Endothelial cell of umbilical vein (primary cell): ENCODE results near the gene APBB3. TPM values are rescaled to one million over a fixed set of nuclear protein-coding genes. Genes with fewer than 3 reads are reported as not detected.

ENCODE experiments used
- BruUV-seq: library from RNA; stranded (reverse); fragments of 400-500 nt; replicated peaks from 2 replicates; lab custom pipeline; 2021; lab: Mats Ljungman, UMichigan
- CTCF ChIA-PET: fragments of 300-600, 350-600 bp; sonication (Branson Sonifier 250); formaldehyde crosslinking; loops from one replicate; lab custom pipeline; 2021; ENCODE audit warnings: antibody characterized with exemption, inconsistent platforms; lab: Charles Lee
- POLR2A ChIA-PET: fragments of 300-600, 350-600 bp; sonication (Branson Sonifier 250); formaldehyde crosslinking; loops from one replicate; lab custom pipeline; 2021; ENCODE audit warnings: antibody characterized with exemption, inconsistent platforms; lab: Charles Lee
- DNase-seq: peaks from one replicate; pipeline ENCODE4 v3.0.0-alpha.2; 2011; ENCODE audit warnings: low read depth, low spot score
- FAIRE-seq: peaks from 2 replicates; lab custom pipeline; 2011; peaks lifted over from hg19 to GRCh38; lab: Jason Lieb, UNC
- H2AFZ ChIP-seq: 2 replicates; pipeline ENCODE4 v1.6.0; 2012; ENCODE audit warnings: low read depth, low read length, control low read depth, inconsistent platforms
- H3K27ac ChIP-seq: 2 replicates; pipeline ENCODE4 v1.5.1; 2011; ENCODE audit warnings: low read depth, mild to moderate bottlenecking, control low read depth, low read length, moderate library complexity; ENCODE audit not compliant: insufficient read depth
- H3K27me3 ChIP-seq, 2 experiments: 2 replicates each; pipeline versions ENCODE4 v1.6.0 to v1.6.1; 2011; ENCODE audit warnings: low read length in 2 of 2, mixed read lengths in 1 of 2; ENCODE audit not compliant: control insufficient read depth in 2 of 2, insufficient read depth in 2 of 2
- H3K36me3 ChIP-seq, 2 experiments: 2 replicates in 1 of 2; 3 replicates in 1 of 2; pipeline ENCODE4 v1.5.1; 2011; ENCODE audit warnings: low read length in 2 of 2, mild to moderate bottlenecking in 1 of 2, moderate library complexity in 1 of 2; ENCODE audit not compliant: control insufficient read depth in 2 of 2, insufficient read depth in 2 of 2; ENCODE audit errors: extremely low read depth in 1 of 2
- H3K4me1 ChIP-seq: 3 replicates; pipeline ENCODE4 v1.5.1; 2011; ENCODE audit warnings: mild to moderate bottlenecking, low read length; ENCODE audit not compliant: control insufficient read depth, insufficient read depth; ENCODE audit errors: extremely low read depth
- H3K4me2 ChIP-seq: 2 replicates; pipeline ENCODE4 v1.6.1; 2011; ENCODE audit warnings: low read length, control low read depth, mixed read lengths; ENCODE audit not compliant: insufficient read depth
- H3K4me3 ChIP-seq, 3 experiments: fragments of 200-600 bp in 1 of 3; sonication (generic), shearing (Covaris generic) in 1 of 3; replicated peaks in 1 of 3; 2 replicates each; pipeline ENCODE4 v1.5.1; 2011 to 2016; ENCODE audit warnings: control low read depth in 3 of 3, low read length in 3 of 3, mild to moderate bottlenecking in 2 of 3, inconsistent platforms in 1 of 3, low read depth in 1 of 3, moderate library complexity in 1 of 3; ENCODE audit not compliant: insufficient read depth in 1 of 3
- H3K79me2 ChIP-seq: 2 replicates; pipeline ENCODE4 v1.6.0; 2012; ENCODE audit warnings: low read length, inconsistent platforms; ENCODE audit not compliant: control insufficient read depth, insufficient read depth
- H3K9ac ChIP-seq: replicated peaks from 2 replicates; pipeline ENCODE3; 2011; ENCODE audit warnings: low read length, control low read depth; ENCODE audit not compliant: insufficient read depth; ENCODE audit errors: extremely low read depth
- H3K9me1 ChIP-seq: replicated peaks from 3 replicates; pipeline ENCODE4 v1.6.0; 2011; ENCODE audit warnings: mild to moderate bottlenecking, low read length; ENCODE audit not compliant: control insufficient read depth, insufficient read depth; ENCODE audit errors: extremely low read depth
- H3K9me3 ChIP-seq: replicated peaks from 2 replicates; pipeline ENCODE4 v1.5.1; 2012; ENCODE audit warnings: low read length, inconsistent platforms; ENCODE audit not compliant: control insufficient read depth, insufficient read depth
- H4K20me1 ChIP-seq: replicated peaks from 2 replicates; pipeline ENCODE3; 2011; ENCODE audit warnings: mild to moderate bottlenecking, low read length; ENCODE audit not compliant: control insufficient read depth, insufficient read depth; ENCODE audit errors: extremely low read depth
- EZH2 ChIP-seq: IDR thresholded peaks from 2 replicates; pipeline ENCODE4 v1.6.1; 2012; ENCODE audit warnings: borderline replicate concordance, low read depth, mild to moderate bottlenecking, moderate library complexity, low read length, inconsistent platforms; ENCODE audit not compliant: severe bottlenecking
- FOS ChIP-seq: IDR thresholded peaks from 2 replicates; pipeline ENCODE4 v1.6.1; 2011; ENCODE audit warnings: mild to moderate bottlenecking, low read length, moderate library complexity, borderline replicate concordance; ENCODE audit not compliant: insufficient read depth
- GATA2 ChIP-seq: IDR thresholded peaks from 2 replicates; pipeline ENCODE4 v1.7.0; 2011; ENCODE audit warnings: low read depth, mild to moderate bottlenecking, moderate library complexity, mixed read lengths, low read length; ENCODE audit not compliant: insufficient read length, insufficient read depth
- JUN ChIP-seq: IDR thresholded peaks from 2 replicates; pipeline ENCODE4 v1.6.1; 2011; ENCODE audit warnings: borderline replicate concordance, low read depth; ENCODE audit not compliant: insufficient read length, insufficient read depth
- MAX ChIP-seq: IDR thresholded peaks from 2 replicates; pipeline ENCODE4 v1.6.1; 2011; ENCODE audit not compliant: insufficient read depth, insufficient read length
- MYC ChIP-seq: IDR thresholded peaks from one replicate; pipeline ENCODE4 v1.6.1; 2011; ENCODE audit warnings: mild to moderate bottlenecking, low read depth, low read length
- POLR2A ChIP-seq: IDR thresholded peaks from 2 replicates; pipeline ENCODE4 v1.6.1; 2012; ENCODE audit warnings: low read depth, mild to moderate bottlenecking, control low read depth, low read length
- POLR2AphosphoS5 ChIP-seq: IDR thresholded peaks from 2 replicates; pipeline ENCODE4 v1.6.1; 2012; ENCODE audit warnings: low read depth, mild to moderate bottlenecking, control low read depth, low read length, moderate library complexity; ENCODE audit not compliant: insufficient read depth
- dilution Hi-C: fragments of 300-500 bp; cut with MboI; formaldehyde crosslinking; loops from one replicate; pipeline ENCODE4 v1.15.0; 2019; ENCODE audit warnings: low sequenced_read_pairs; ENCODE audit not compliant: extremely low pct_ligation_motif_present
- intact Hi-C: fragments of 100-400 bp; cut with micrococcal nuclease; formaldehyde crosslinking; loops from one replicate; pipeline ENCODE4 v1.10.0; 2022
- polyA plus RNA-seq, 4 experiments: library from polyadenylated mRNA; depleted of rRNA in 3 of 4; stranded (reverse) in 3 of 4; unstranded in 1 of 4; fragments of >200 nt; gene quantifications; 2 replicates each; pipeline versions ENCODE4 v1.2.1 to v1.2.3, GENCODE V29; 2011 to 2012; ENCODE audit warnings: missing spikeins in 1 of 4
- total RNA-seq: library from RNA; stranded (reverse); gene quantifications from 2 replicates; pipeline ENCODE4 v1.2.3, GENCODE V29; 2021
- TF ChIP-seq, protein P1 (sequence below), 2 donors: IDR thresholded peaks; 1 replicate in 1 of 2; 2 replicates in 1 of 2; pipeline ENCODE4 v1.5.1; 2011; ENCODE audit warnings: low read length in 2 of 2, mild to moderate bottlenecking in 2 of 2, moderate library complexity in 2 of 2, control low read depth in 1 of 2, inconsistent platforms in 1 of 2, low read depth in 1 of 2; ENCODE audit not compliant: insufficient read depth in 1 of 2; ENCODE audit errors: extremely low read depth in 1 of 2

APBB3 gene
- total and polyA plus RNA-seq, 2 donors (not counting 3 experiments of a cell fraction or from before 2014, with no cell fraction given), result 12.1 to 22.8 TPM

DNA sequence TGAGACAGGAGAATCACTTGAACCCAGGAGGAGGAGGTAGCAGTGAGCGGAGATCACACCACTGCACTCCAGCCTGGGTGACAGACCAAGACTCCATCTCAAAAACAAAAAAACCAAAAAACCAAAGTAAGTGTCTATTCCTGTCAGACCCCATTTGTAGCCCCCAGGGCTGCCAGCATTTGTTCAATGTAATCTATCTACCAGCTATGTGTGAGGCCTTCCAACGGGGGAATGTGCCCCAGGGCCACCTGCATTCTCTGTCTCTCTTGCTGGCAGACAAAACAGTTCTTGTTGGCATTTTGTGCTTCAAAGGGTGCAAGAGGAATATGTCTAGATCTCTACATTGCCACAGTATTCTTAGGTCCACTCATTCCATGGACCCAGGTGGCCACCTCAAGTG lies 34.4 kb upstream of the APBB3 start:
- H4K20me1 ChIP-seq, result no peaks in the 10 kb centered on the region
- FAIRE-seq (no peak), DNase-seq (no peak)
- dilution Hi-C loops (no loop called here), intact Hi-C loops (no loop called here)
- TF ChIP-seq POLR2AphosphoS5, result no peak
- TF ChIP-seq GATA2, result no peak
- TF ChIP-seq, protein P1, sequence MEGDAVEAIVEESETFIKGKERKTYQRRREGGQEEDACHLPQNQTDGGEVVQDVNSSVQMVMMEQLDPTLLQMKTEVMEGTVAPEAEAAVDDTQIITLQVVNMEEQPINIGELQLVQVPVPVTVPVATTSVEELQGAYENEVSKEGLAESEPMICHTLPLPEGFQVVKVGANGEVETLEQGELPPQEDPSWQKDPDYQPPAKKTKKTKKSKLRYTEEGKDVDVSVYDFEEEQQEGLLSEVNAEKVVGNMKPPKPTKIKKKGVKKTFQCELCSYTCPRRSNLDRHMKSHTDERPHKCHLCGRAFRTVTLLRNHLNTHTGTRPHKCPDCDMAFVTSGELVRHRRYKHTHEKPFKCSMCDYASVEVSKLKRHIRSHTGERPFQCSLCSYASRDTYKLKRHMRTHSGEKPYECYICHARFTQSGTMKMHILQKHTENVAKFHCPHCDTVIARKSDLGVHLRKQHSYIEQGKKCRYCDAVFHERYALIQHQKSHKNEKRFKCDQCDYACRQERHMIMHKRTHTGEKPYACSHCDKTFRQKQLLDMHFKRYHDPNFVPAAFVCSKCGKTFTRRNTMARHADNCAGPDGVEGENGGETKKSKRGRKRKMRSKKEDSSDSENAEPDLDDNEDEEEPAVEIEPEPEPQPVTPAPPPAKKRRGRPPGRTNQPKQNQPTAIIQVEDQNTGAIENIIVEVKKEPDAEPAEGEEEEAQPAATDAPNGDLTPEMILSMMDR (IDR thresholded peaks at IDR 0.05; ENCODE audit: extremely low read depth in 1 of 2, insufficient read depth in 1 of 2, low read depth in 1 of 2, low read length in 2 of 2), result no peak
- TF ChIP-seq FOS, result no peak
- no peak for TF ChIP-seq JUN
- TF ChIP-seq POLR2A, result no peak
- no peak for TF ChIP-seq MAX
- no peak for TF ChIP-seq MYC
- TF ChIP-seq EZH2, result no peak
- H2AFZ ChIP-seq, result no peak overlapping the region
- H3K4me3 ChIP-seq, result no peak overlapping the region
- H3K9me1 ChIP-seq, result no peaks in the 10 kb centered on the region
- no peaks in the 10 kb centered on the region for H3K79me2 ChIP-seq
- H3K9ac ChIP-seq, result no peak overlapping the region
- no peaks in the 10 kb centered on the region for H3K27me3 ChIP-seq
- no peaks in the 10 kb centered on the region for H3K4me1 ChIP-seq
- ChIA-PET POLR2A (no interaction called here), CTCF (interaction anchor here (0.6 kb wide), 1 partner anchor 21 kb away, joined by 3 read pairs; no protein-coding TSS in a partner anchor)
- no peaks in the 10 kb centered on the region for H3K9me3 ChIP-seq
- H3K36me3 ChIP-seq, result no peaks in the 10 kb centered on the region
- no TSS peak for BruUV-seq
- H3K4me2 ChIP-seq, result no peak overlapping the region
- H3K27ac ChIP-seq, result no peak overlapping the region
